Ramos (cell line): ENCODE measurements around the gene POU3F2.

ENCODE experiments used
- in situ Hi-C: fragments of 300-500 bp; cut with MboI; formaldehyde crosslinking; loops from one replicate; pipeline ENCODE4 v1.14.3; 2022; ENCODE audit warnings: low sequenced_read_pairs; ENCODE audit not compliant: unreplicated experiment

POU3F2 gene

GRCh38 chr6:98834060-98835031 is at the start of gene POU3F2:
Gene POU3F2, plus strand, starts transcription at chr6:98834574. Its CDS starts 300 bp downstream, at chr6:98834874.
- in situ Hi-C loops, result loop anchor here (25.0 kb wide), 1 partner anchor 1347 kb away; no protein-coding TSS in a partner anchor

GRCh38 chr6:98787435-98787834 is 46.9 kb upstream of the POU3F2 start:
- in situ Hi-C loops, result no loop called here

DNA sequence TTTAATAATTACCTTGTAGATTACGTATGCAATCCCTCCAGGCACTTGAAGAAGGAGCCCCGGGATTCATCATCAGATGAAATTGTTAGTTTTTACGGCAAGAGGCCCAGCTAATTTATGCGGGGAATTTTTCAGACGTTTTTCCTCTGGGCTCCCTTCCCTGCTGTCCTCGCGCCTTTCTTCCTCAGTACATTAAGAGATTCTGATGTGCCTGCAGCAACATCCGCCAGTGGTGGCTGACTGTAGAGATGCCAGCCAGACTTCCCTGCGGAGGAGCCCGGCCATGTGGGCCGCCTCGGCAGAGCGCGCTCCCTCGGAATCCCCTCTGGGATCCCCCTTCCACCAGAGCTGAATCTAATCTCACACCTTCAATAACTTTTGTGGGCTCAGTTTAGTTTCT is 46.4 kb upstream of the POU3F2 start:
- in situ Hi-C loops, result no loop called here

GRCh38 chr6:98794307-98794842 is 40.0 kb upstream of the POU3F2 start:
- in situ Hi-C loops, result no loop called here

DNA sequence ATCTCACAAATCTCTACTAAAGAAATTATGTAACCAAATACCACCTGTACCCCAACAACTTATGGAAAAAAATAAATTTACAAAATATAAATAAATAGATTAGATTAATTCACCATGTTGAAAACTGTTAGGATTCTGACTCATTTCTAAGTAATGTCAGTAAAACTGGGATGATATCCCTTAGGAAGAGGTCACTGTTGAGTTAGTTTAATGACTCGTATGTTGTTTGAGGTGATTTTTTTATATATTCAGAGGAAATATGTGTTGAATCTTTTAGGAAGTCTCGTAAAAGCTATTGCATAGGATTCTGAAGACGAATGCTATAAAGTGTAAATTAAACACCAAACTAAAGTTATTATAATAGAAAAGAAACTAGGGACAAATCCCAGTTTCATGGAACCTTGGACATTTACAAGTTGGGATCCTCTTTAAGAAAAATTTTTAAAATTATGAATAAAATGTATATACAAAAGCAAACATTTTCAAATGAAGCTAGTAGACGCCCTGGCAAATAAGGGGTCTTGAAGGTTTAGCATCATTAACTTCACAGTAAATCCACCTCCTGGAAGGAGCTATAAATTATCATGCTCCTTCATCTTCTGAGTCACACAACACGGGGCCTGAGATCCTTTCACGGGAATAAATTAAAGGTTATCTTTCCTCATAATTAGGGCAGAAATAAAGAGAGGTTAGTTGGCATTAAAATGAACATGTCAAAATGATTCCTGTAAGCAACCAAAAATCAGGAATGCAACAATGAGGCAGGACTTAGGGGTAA is 37.0 kb upstream of the POU3F2 start:
- in situ Hi-C loops, result no loop called here

DNA sequence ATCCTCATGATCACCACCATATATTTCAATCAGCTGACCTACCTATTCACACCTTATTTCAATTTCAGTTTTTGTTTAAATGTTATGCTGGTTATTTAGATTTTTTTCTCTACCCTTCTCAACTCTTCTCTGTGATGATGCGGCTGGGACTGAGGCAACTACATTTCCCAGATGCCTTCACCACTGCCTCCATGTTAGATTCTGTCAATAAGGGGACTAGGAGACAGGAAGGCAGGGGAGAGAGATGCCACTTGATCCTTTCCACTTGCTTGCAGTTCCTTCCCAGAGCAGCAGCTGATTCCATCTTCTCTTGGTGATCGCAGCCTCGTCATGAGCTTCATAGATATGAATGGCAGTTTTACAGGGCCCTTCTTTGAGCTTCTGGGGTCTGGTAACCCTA is 33.5 kb upstream of the POU3F2 start:
- in situ Hi-C loops, result no loop called here

DNA sequence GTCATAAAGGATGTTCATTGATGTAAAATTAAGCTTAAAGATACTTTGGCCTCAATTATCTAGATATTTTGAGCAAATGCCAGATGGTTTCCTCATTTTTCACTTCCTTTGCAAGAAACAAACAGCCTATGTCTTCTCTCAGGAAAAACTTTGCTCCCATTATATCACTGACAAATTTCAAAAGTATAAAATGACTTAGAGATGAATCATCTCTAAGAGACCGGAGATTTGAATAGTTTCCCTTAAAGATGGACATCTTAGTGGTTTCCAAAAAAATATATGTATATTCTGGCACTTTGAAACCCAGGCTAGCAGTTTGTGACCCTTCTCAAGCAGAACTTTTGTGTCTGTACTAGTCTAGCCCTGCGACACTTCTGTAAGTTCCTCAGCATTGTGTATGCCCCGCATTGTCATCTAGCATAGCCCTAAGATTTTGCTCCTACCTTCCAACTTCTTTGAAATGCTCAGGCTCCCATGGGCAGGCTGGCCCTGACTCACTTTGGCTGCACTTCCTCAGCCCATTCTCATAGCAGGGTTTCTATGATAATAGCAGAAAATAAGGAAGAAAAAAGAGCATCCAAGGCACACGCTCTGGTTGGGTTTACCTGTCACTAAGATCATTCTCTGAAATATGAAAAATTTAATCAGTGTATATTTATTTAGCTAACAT is 25.7 kb upstream of the POU3F2 start:
- in situ Hi-C loops, result no loop called here

DNA sequence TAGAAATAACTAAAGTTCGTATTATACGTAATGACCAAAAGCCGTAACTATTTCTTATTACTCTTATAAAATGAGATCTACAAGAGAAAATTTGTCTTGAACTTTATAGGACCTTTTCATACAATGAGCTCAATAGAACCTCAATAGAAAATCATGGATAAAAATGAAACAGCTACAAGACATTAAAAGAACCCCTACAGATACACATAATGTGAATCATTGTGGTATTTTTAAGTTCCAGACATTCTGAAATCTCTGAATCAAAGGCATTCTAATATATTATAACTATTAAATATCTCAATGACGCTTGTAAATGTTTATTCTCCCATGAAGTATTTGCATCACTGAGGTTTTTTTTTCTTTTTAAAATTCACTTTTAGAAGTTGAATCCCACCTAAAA is 22.2 kb upstream of the POU3F2 start:
- in situ Hi-C loops, result no loop called here

- in situ Hi-C loops, result no loop called here
Measured at GRCh38 chr6:98816799-98817198, 17.6 kb upstream of the POU3F2 start.

GRCh38 chr6:98821756-98822405 is 12.5 kb upstream of the POU3F2 start:
- in situ Hi-C loops, result no loop called here

DNA sequence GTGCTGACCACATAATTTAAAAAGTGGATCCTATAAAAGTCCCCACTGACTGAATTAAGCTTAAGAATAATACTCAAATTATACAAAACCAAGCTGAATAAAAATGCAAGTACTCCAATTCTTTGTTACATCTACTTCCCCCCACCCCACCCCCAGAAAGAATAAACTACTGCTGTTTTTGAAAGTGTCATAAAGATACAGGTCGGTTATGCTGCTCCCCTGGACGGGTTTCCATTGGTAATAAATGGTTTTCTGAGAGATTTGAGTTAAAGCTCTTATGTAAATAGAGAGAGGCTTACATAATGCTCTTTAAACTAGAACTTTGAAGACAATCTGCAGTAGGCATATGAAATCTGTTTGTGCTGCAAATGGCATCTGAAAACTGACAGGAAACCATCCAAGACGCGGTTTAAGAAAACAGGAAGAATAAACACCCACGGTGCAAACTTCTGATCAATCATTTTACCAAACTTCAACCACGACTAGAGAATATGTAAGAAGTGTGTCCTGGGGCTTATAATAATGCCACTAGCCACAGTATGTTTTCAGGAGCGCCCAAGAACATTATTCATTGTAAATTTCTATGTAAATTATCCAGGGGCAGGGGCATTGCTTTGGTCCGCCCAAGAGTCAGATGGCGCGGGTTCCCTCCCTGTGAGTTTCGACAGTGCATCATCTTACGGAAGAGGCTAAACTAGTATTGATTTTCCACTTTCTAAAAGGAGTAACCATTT is 10.8 kb upstream of the POU3F2 start:
- in situ Hi-C loops, result no loop called here

DNA sequence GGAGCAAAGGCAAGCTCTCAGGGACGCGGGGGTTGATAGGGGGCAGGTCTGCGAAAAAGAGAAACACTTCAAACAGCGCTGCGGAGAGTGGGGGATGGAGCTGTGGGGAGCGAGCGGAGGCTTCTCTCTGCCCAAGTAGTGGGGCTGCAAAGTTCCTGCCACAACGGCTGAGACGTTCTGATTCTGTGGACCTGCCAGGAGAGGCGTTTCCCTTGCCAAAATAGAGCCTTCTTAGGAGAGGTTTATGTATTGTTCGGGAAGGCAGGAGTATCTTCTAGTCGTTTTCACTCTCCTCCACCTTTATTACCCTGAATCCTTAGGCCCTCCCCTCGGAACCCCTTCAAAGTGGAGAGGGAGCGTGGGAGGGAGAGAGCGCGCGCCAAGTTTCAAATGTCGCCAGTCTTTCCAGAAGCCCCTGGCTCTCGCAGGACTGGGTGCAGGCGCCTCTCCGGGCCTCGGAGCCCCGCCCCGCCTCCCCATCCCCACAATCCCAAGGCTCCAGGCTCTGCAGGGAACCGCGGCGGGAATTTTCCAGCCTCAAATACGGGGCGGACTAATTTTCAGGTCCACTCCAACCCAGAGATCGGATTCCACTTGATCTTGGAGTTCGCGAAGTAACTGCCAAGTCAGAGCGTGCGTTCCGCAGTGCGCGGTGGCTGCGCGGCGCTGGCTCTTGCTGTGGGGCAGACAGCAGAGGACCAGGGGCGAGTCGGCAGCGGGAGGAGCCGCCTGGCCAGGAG is 10.0 kb upstream of the POU3F2 start:
- in situ Hi-C loops, result no loop called here

DNA sequence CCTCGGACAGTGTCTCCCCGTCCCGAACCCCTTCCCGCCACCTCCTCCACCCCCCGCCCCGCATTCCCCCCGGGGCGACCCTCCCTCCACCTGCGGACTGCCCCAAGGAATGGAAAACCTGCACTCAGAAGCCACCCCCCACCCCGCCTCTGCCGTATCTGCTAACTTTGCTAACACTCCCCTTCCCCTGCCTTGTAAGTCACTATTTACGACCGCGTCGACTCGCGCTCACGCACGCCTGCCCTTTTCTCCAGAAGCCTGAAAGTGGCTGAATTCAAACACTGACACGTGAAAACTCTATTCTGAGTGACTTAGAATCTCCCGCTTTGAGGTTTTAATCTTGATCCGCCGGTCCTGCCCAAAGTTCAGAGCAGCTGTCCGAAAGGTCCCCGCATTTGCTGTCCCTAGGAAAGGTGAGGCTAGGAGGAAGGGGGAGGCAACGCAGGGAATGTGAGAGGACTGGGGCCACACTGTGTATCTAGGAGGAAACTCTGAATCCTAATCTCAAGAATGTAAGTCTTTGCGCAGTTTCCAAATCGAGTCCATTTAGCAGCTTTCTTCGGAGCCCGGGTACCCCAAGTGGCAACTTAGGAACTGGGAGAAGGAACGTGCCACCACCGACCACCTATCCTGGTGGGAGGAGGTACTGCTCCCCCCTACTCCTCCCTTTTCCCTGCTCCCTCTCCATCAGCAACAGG is 9.3 kb upstream of the POU3F2 start:
- in situ Hi-C loops, result loop anchor here (25.0 kb wide), 1 partner anchor 1338 kb away; no protein-coding TSS in a partner anchor

DNA sequence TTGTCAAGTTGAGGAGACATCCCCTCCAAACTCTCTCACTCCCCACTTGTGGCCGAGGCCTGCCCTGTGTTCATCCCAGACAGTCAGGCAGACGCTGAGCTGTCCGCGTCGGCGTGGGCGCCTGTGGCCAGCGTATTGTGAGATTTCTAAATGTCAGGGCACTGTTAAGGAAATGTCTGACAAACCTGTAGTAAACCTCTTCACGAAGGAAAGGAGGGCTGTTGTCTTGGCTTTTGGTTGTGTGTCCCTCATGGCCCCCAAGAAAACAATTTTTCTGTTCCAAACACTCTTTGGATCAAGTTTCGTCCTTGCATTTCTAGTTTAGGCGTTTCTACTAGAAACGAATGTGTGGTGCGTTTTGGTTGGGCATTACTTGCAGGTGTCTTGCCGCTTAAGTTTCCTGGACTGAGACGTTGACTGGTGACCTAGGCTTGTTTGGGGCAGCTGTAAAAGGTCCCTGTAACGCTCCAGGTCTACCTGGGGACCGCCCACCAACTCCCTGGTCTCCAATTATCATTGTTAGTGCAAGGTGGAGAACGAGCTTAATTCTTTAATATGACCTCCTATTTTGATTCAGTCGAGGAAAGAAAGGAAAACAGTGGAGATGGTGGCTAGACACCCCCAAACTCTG is 8.7 kb upstream of the POU3F2 start:
- in situ Hi-C loops, result loop anchor here (25.0 kb wide), 1 partner anchor 1338 kb away; no protein-coding TSS in a partner anchor

DNA sequence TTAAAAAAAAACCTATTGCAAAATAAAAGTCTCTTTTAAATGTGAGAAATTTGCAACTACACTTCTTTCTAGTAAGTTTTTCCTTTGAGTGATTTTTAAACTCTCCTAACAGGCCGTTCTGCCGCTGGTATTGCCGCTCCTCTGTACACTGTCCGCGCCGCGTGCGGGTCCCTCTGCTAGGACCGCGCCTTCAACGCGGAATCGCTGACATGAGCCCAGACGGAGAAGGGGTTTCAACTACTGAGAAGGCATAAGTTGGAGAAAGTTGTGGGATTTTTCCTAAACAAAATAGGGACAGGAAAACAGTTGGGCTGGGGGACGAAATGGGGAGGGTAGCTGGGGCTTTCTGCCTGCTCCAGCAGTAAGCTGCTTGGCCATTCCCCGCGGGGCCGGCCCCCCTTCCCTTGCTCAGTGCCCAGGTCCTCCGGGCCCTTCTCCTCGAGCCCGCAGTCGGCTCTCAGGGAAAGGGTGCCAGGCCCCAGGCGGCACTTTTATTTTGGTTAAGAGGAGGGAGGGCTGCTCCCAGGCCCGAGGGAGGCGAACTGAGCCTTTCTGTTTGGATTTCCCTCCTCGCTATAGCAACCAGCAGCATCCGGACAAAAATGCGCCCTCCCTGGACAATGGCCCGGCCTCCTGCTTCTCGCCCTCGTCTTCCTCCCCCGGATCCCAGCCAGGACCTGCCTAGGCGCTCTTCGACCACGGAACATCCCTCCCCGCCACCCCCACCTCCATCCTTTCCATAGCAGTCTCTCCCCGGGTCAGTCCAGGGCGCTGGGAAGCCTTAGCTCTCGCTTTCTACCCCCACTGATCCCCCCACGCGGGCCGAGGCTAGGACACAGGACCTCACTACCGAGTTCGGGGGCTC is 6.8 kb upstream of the POU3F2 start:
- in situ Hi-C loops, result loop anchor here (25.0 kb wide), 1 partner anchor 1340 kb away; no protein-coding TSS in a partner anchor

DNA sequence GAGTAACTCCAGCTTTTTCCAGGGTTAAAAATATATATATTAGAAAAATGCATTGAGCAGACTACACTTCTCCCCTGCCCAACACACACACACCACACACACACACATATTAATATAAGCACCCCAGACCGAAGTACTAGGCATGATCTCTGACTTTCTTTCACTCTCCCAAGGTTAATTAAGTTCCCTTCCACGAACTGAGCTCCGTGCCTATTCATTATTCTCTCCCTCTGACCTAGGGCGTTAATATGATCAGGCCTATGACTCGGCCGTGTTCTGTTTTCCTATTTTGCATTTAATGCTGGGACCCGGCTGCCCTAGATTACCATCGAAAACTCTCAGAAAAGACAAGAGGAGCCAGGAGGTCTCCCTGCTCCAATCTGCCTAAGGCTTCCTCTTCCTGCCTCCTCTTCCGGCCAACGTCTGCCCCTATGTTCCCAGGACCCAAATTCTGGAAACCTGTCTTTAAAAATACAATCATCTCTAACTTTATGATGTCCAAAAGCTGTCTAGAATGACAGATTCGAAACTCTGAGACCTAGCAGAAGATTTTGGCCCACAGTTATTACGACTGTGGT is 6.1 kb upstream of the POU3F2 start:
- in situ Hi-C loops, result loop anchor here (25.0 kb wide), 1 partner anchor 1341 kb away; no protein-coding TSS in a partner anchor
